HEK293 (cell line): ENCODE results near the gene ADAMTS2.

Experiments
- BCL11A ChIP-seq: fragments of 450-650 bp; formaldehyde crosslinking; IDR thresholded peaks from 2 replicates; pipeline ENCODE4 v1.5.1; 2016; ENCODE audit warnings: low read depth, missing biosample characterization, missing genetic modification characterization
- PATZ1 ChIP-seq: fragments of 450-650 bp; formaldehyde crosslinking; IDR thresholded peaks from 2 replicates; pipeline ENCODE4 v1.5.1; 2016; ENCODE audit warnings: missing biosample characterization, missing genetic modification characterization
- PRDM10 ChIP-seq: fragments of 450-650 bp; formaldehyde crosslinking; IDR thresholded peaks from 2 replicates; pipeline ENCODE4 v1.5.1; 2016; ENCODE audit warnings: missing biosample characterization, missing genetic modification characterization
- YY1 ChIP-seq: fragments of 450-650 bp; formaldehyde crosslinking; IDR thresholded peaks from 2 replicates; pipeline ENCODE4 v1.5.1; 2018; ENCODE audit warnings: missing biosample characterization, missing genetic modification characterization
- ZFP41 ChIP-seq: fragments of 450-650 bp; formaldehyde crosslinking; IDR thresholded peaks from 2 replicates; pipeline ENCODE4 v1.5.1; 2016; ENCODE audit warnings: missing biosample characterization, missing genetic modification characterization, borderline replicate concordance
- ZNF138 ChIP-seq: fragments of 450-650 bp; formaldehyde crosslinking; IDR thresholded peaks from 2 replicates; pipeline ENCODE4 v1.5.1; 2016; ENCODE audit warnings: missing biosample characterization, missing genetic modification characterization, borderline replicate concordance
- ZNF24 ChIP-seq: fragments of 450-650 bp; formaldehyde crosslinking; IDR thresholded peaks from 2 replicates; pipeline ENCODE4 v1.5.1; 2016; ENCODE audit warnings: missing biosample characterization, missing genetic modification characterization
- ZNF311 ChIP-seq: fragments of 450-650 bp; formaldehyde crosslinking; IDR thresholded peaks from 2 replicates; pipeline ENCODE4 v1.5.1; 2017; ENCODE audit warnings: missing biosample characterization, missing genetic modification characterization, borderline replicate concordance
- TF ChIP-seq, protein P1 (sequence below): fragments of 450-650 bp; formaldehyde crosslinking; IDR thresholded peaks from 2 replicates; pipeline ENCODE4 v1.5.1; 2016; ENCODE audit warnings: missing biosample characterization, missing genetic modification characterization

GRCh38 chr5:179146277-179146676, 199.0 kb downstream of the ADAMTS2 start:
- TF ChIP-seq, protein P1, sequence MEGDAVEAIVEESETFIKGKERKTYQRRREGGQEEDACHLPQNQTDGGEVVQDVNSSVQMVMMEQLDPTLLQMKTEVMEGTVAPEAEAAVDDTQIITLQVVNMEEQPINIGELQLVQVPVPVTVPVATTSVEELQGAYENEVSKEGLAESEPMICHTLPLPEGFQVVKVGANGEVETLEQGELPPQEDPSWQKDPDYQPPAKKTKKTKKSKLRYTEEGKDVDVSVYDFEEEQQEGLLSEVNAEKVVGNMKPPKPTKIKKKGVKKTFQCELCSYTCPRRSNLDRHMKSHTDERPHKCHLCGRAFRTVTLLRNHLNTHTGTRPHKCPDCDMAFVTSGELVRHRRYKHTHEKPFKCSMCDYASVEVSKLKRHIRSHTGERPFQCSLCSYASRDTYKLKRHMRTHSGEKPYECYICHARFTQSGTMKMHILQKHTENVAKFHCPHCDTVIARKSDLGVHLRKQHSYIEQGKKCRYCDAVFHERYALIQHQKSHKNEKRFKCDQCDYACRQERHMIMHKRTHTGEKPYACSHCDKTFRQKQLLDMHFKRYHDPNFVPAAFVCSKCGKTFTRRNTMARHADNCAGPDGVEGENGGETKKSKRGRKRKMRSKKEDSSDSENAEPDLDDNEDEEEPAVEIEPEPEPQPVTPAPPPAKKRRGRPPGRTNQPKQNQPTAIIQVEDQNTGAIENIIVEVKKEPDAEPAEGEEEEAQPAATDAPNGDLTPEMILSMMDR, result no peak
- no peak for TF ChIP-seq ZFP41 (tag by site-specific recombination)
- TF ChIP-seq PRDM10 (tag by site-specific recombination), result no peak
- TF ChIP-seq PATZ1, result no peak
- no peak for TF ChIP-seq ZNF138 (tag by site-specific recombination)
- no peak for TF ChIP-seq ZNF24 (tag by site-specific recombination)
- TF ChIP-seq BCL11A (tag by site-specific recombination), result no peak
- TF ChIP-seq YY1, result no peak
- TF ChIP-seq ZNF311 (tag by site-specific recombination), result no peak
